ENCODE data around the gene FGF11. TPM values are rescaled to one million over a fixed set of nuclear protein-coding genes. Genes with fewer than 3 reads are reported as not detected.

FGF11 gene
- polyA plus RNA-seq, 1 of the 3 experiments (the other 2 are of a cell fraction), result 1.9 TPM

GRCh38 chr17:7417056-7417655 is 22.2 kb upstream of the FGF11 start:
- Histone ChIP-seq H3K9ac (no peak overlapping the region), H3K4me3 (ENCODE audit: low read depth in 2 of 2, low read length in 1 of 2) (no peak overlapping the region), H3K4me1 (ENCODE audit: control insufficient read depth in 1 of 2, insufficient read depth in 2 of 2, low read depth in 1 of 2, low read length in 1 of 2) (no peaks in the 10 kb centered on the region; a peak in 1 of 4 replicates), H3K9me2 (no peaks in the 10 kb centered on the region), H3K27me3 (ENCODE audit: insufficient read depth) (no peaks in the 10 kb centered on the region), H3K4me2 (no peak overlapping the region), H3K27ac (ENCODE audit: low read depth in 2 of 2, low read length in 1 of 2) (no peak overlapping the region), H4K20me1 (ENCODE audit: insufficient read depth) (no peaks in the 10 kb centered on the region), H3K79me2 (ENCODE audit: insufficient read depth) (no peaks in the 10 kb centered on the region), H2AFZ (ENCODE audit: low read depth) (no peak overlapping the region), H3K36me3 (replicated peaks in 1 of 2; ENCODE audit: control insufficient read depth in 1 of 2, insufficient read depth in 2 of 2, low read length in 1 of 2) (peaks cover 0 to 43% of the 10 kb centered on the region in 2 experiments), H3K9me3 (no peaks in the 10 kb centered on the region), H3F3A (replicated peaks; ENCODE audit: insufficient read depth) (no peaks in the 10 kb centered on the region)
- ChIA-PET CTCF (interaction anchor here (0.9 to 2.0 kb wide), 2 partner anchors 10 to 143 kb away, joined by 3 to 6 read pairs; partner anchors contain the start of gene NLGN2), POLR2A (no interaction called here)
- TF ChIP-seq JUND (IDR thresholded peaks at IDR 0.05) (no peak), FOXJ3 (CRISPR knock-in tag; IDR thresholded peaks at IDR 0.05) (no peak), RAD21 (IDR thresholded peaks at IDR 0.05; ENCODE audit: low read length) (no peak), ELF1 (IDR thresholded peaks at IDR 0.05) (no peak), NFIC (IDR thresholded peaks at IDR 0.05; ENCODE audit: borderline replicate concordance) (no peak), RFX5 (IDR thresholded peaks at IDR 0.05; ENCODE audit: low read length) (no peak), TCF12 (IDR thresholded peaks at IDR 0.05) (no peak), NRF1 (IDR thresholded peaks at IDR 0.05; ENCODE audit: low read depth, low read length) (no peak), MEF2A (IDR thresholded peaks at IDR 0.05; ENCODE audit: borderline replicate concordance, low read depth) (no peak), POLR2AphosphoS5 (IDR thresholded peaks at IDR 0.05; ENCODE audit: low read depth, low read length) (no peak), EZH2phosphoT487 (IDR thresholded peaks at IDR 0.05; ENCODE audit: borderline replicate concordance, low read depth) (no peak), FOXM1 (IDR thresholded peaks at IDR 0.05; ENCODE audit: low read depth) (no peak), IRF3 (IDR thresholded peaks at IDR 0.05; ENCODE audit: low read depth, low read length) (no peak), SIN3A (IDR thresholded peaks at IDR 0.05; ENCODE audit: borderline replicate concordance, low read depth, low read length) (no peak), TEAD4 (IDR thresholded peaks at IDR 0.05; ENCODE audit: borderline replicate concordance, insufficient read depth) (no peak)
- WGBS (ENCODE audit: low lambda C conversion rate), result 96% methylated on average over 42 of the region's 54 CpGs
- no peak for DNase-seq

GRCh38 chr17:7418472-7419152 is 20.7 kb upstream of the FGF11 start:
- TF ChIP-seq FOXJ3 (CRISPR knock-in tag; IDR thresholded peaks at IDR 0.05) (no peak), NFIC (IDR thresholded peaks at IDR 0.05; ENCODE audit: borderline replicate concordance) (no peak), TEAD4 (IDR thresholded peaks at IDR 0.05; ENCODE audit: borderline replicate concordance, insufficient read depth) (no peak), POLR2AphosphoS5 (IDR thresholded peaks at IDR 0.05; ENCODE audit: low read depth, low read length) (no peak), JUND (IDR thresholded peaks at IDR 0.05) (no peak), RCOR1 (IDR thresholded peaks at IDR 0.05; ENCODE audit: low read length) (no peak)
- H3K9me2 ChIP-seq, result no peaks in the 10 kb centered on the region
- ChIA-PET CTCF (interaction anchor here (0.7 to 1.6 kb wide), 4 partner anchors 35 to 142 kb away, joined by 3 to 6 read pairs (median 3); no protein-coding TSS in a partner anchor), POLR2A (no interaction called here)
- DNase-seq, result no peak
- H3K27ac ChIP-seq (ENCODE audit: low read depth in 2 of 2, low read length in 1 of 2), result no peak overlapping the region
- H3K79me2 ChIP-seq (ENCODE audit: insufficient read depth), result no peaks in the 10 kb centered on the region
- no peak overlapping the region for H3K4me2 ChIP-seq
- H3K4me1 ChIP-seq (ENCODE audit: control insufficient read depth in 1 of 2, insufficient read depth in 2 of 2, low read depth in 1 of 2, low read length in 1 of 2), result no peaks in the 10 kb centered on the region; a peak in 1 of 4 replicates
- no peaks in the 10 kb centered on the region for H3F3A ChIP-seq (replicated peaks; ENCODE audit: insufficient read depth)
- WGBS (ENCODE audit: low lambda C conversion rate), result 87% methylated on average over 18 of the region's 18 CpGs
- H3K9ac ChIP-seq, result no peak overlapping the region
- H3K9me3 ChIP-seq, result no peaks in the 10 kb centered on the region
- H3K4me3 ChIP-seq (ENCODE audit: low read depth in 2 of 2, low read length in 1 of 2), result no peak overlapping the region
- peaks cover 0 to 33% of the 10 kb centered on the region in 2 experiments for H3K36me3 ChIP-seq (replicated peaks in 1 of 2; ENCODE audit: control insufficient read depth in 1 of 2, insufficient read depth in 2 of 2, low read length in 1 of 2)
- H2AFZ ChIP-seq (ENCODE audit: low read depth), result no peak overlapping the region
- H4K20me1 ChIP-seq (ENCODE audit: insufficient read depth), result no peaks in the 10 kb centered on the region
- H3K27me3 ChIP-seq (ENCODE audit: insufficient read depth), result no peaks in the 10 kb centered on the region

Data from SK-N-SH (cell line).